ENCODE data around the gene SGCD. TPM values are rescaled to one million over a fixed set of nuclear protein-coding genes. Genes with fewer than 3 reads are reported as not detected.

SGCD gene
- total RNA-seq, 2 experiments from 2014 or later, result not detected

GRCh38 chr5:156339139-156339841 is 12.3 kb downstream of the SGCD start:
- ChIA-PET CTCF (no interaction called here), POLR2A (no interaction called here)
- no peak for TF ChIP-seq CTCF (IDR thresholded peaks at IDR 0.05)
- DNase-seq (no peak), ATAC-seq (ENCODE audit: poor library complexity) (no peak)
- Histone ChIP-seq H3K9me3 (ENCODE audit: control insufficient read depth in 1 of 2, insufficient read depth in 1 of 2, low read length in 2 of 2) (no peaks in the 10 kb centered on the region), H3K27me3 (ENCODE audit: control insufficient read depth in 1 of 2, insufficient read depth in 2 of 2, low read length in 2 of 2) (peaks cover 0 to 5% of the 10 kb centered on the region in 2 experiments), H3K4me1 (ENCODE audit: insufficient read depth, low read length) (no peaks in the 10 kb centered on the region), H3K27ac (ENCODE audit: low read depth in 1 of 2, low read length in 2 of 2) (no peak overlapping the region), H3K36me3 (ENCODE audit: insufficient read depth, low read length) (no peaks in the 10 kb centered on the region), H3K4me3 (ENCODE audit: low read length) (no peak overlapping the region)
- H3K4me3 Mint-ChIP-seq, result no peak overlapping the region
- no peak overlapping the region for H3K27ac Mint-ChIP-seq
- intact Hi-C loops (cut with DNase I, micrococcal nuclease), result no loop called here
- H3K4me1 Mint-ChIP-seq (ENCODE audit: low read depth), result no peaks in the 10 kb centered on the region
- H3K9me3 Mint-ChIP-seq, result no peaks in the 10 kb centered on the region
- no peaks in the 10 kb centered on the region for H3K36me3 Mint-ChIP-seq (ENCODE audit: low read depth)
- peaks cover 2% of the 10 kb centered on the region for H3K27me3 Mint-ChIP-seq

- no peak for TF ChIP-seq CTCF (IDR thresholded peaks at IDR 0.05)
- no peaks in the 10 kb centered on the region for H3K4me1 Mint-ChIP-seq (ENCODE audit: low read depth)
These were observed 13.9 kb downstream of the SGCD start for GRCh38 chr5:156340893-156341292.

DNA sequence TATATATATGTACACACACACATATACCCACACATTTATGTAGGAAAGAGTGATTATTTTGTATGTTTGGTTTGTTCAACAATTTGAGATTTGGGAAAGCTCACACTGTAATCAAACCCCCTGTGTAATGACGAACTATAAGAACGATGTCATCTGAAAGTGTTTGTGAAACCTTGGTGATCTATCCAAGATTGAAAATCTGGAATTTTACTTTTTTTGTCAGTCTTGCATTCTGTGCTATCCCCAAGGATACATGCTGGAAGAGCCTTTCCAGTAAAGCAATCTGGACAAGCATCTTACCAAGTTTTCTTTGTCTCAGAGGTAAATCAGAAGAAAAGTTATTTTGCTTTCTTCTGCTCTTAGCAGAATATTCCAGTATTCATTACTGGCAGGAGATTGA is 23.3 kb downstream of the SGCD start:
- Histone ChIP-seq H3K27ac (ENCODE audit: low read depth in 1 of 2, low read length in 2 of 2) (no peak overlapping the region), H3K27me3 (ENCODE audit: control insufficient read depth in 1 of 2, insufficient read depth in 2 of 2, low read length in 2 of 2) (no peaks in the 10 kb centered on the region), H3K4me1 (ENCODE audit: insufficient read depth, low read length) (no peaks in the 10 kb centered on the region), H3K4me3 (ENCODE audit: low read length) (no peak overlapping the region), H3K9me3 (ENCODE audit: control insufficient read depth in 1 of 2, insufficient read depth in 1 of 2, low read length in 2 of 2) (no peaks in the 10 kb centered on the region), H3K36me3 (ENCODE audit: insufficient read depth, low read length) (no peaks in the 10 kb centered on the region)
- no peaks in the 10 kb centered on the region for H3K36me3 Mint-ChIP-seq (ENCODE audit: low read depth)
- H3K27ac Mint-ChIP-seq, result no peak overlapping the region
- H3K27me3 Mint-ChIP-seq, result peaks cover 18% of the 10 kb centered on the region
- intact Hi-C loops (cut with DNase I, micrococcal nuclease), result no loop called here
- H3K4me1 Mint-ChIP-seq (ENCODE audit: low read depth), result no peaks in the 10 kb centered on the region
- no peaks in the 10 kb centered on the region for H3K9me3 Mint-ChIP-seq
- ChIA-PET CTCF (no interaction called here), POLR2A (no interaction called here)
- no peak for TF ChIP-seq CTCF (IDR thresholded peaks at IDR 0.05)
- ATAC-seq (ENCODE audit: poor library complexity), result no peak
- no peak overlapping the region for H3K4me3 Mint-ChIP-seq
- no peak for DNase-seq

More at GRCh38 chr5:156340893-156341292, 13.9 kb downstream of the SGCD start:
- H3K27ac ChIP-seq (ENCODE audit: low read depth in 1 of 2, low read length in 2 of 2), result no peak overlapping the region
- ChIA-PET POLR2A (no interaction called here), CTCF (no interaction called here)
- H3K27me3 ChIP-seq (ENCODE audit: control insufficient read depth in 1 of 2, insufficient read depth in 2 of 2, low read length in 2 of 2), result peaks cover 0 to 5% of the 10 kb centered on the region in 2 experiments
- Mint-ChIP-seq H3K4me3 (no peak overlapping the region), H3K9me3 (no peaks in the 10 kb centered on the region), H3K27ac (no peak overlapping the region), H3K27me3 (peaks cover 17% of the 10 kb centered on the region), H3K36me3 (ENCODE audit: low read depth) (no peaks in the 10 kb centered on the region)
- H3K9me3 ChIP-seq (ENCODE audit: control insufficient read depth in 1 of 2, insufficient read depth in 1 of 2, low read length in 2 of 2), result no peaks in the 10 kb centered on the region
- DNase-seq, result no peak
- H3K4me3 ChIP-seq (ENCODE audit: low read length), result no peak overlapping the region
- no peak for ATAC-seq (ENCODE audit: poor library complexity)
- H3K36me3 ChIP-seq (ENCODE audit: insufficient read depth, low read length), result no peaks in the 10 kb centered on the region
- no peaks in the 10 kb centered on the region for H3K4me1 ChIP-seq (ENCODE audit: insufficient read depth, low read length)
- intact Hi-C loops (cut with DNase I, micrococcal nuclease), result no loop called here

Data from CD4-positive, alpha-beta T cell (primary cell).